A549 (cell line): ENCODE measurements around the gene ATP6V1A. TPM values are rescaled to one million over a fixed set of nuclear protein-coding genes. Genes with fewer than 3 reads are reported as not detected.

Experiments used
- ATAC-seq, 2 experiments: fragments of 200-7000 bp in 1 of 2; fragments of >200 bp in 1 of 2; cut with Nextera tagmentation in 1 of 2; cut with Tn5 transposase in 1 of 2; 3 replicates each; pipeline versions ENCODE4 v1.8.0 to v1.9.1; 2018 to 2020; ENCODE audit warnings: mild to moderate bottlenecking in 1 of 2, moderate library complexity in 1 of 2
- CTCF ChIA-PET: fragments of 300-600 bp; sonication (Branson Sonifier 250); formaldehyde crosslinking; extraction: SDS; loops from one replicate; lab custom pipeline; 2021; ENCODE audit warnings: antibody characterized with exemption, inconsistent platforms; lab: Yijun Ruan, JAX
- POLR2A ChIA-PET: fragments of 350-600 bp; formaldehyde crosslinking; extraction: SDS; loops from one replicate; lab custom pipeline; 2021; ENCODE audit warnings: antibody characterized with exemption, inconsistent platforms; lab: Yijun Ruan, JAX
- DNase-seq, 2 experiments: peaks; one replicate each; pipeline versions ENCODE4 v3.0.0 to v3.0.0-alpha.2; 2011 to 2016; ENCODE audit warnings: low read depth in 1 of 2, low spot score in 1 of 2
- FAIRE-seq: peaks from 2 replicates; lab custom pipeline; 2011; peaks lifted over from hg19 to GRCh38; lab: Jason Lieb, UNC
- H3K27ac ChIP-seq, 2 experiments: fragments of >200 bp; sonication (Bioruptor Twin); formaldehyde crosslinking; 3 replicates each; pipeline ENCODE4 v1.5.1; 2016 to 2017
- H3K4me1 ChIP-seq: fragments of >200 bp; sonication (Bioruptor Twin); formaldehyde crosslinking; 3 replicates; pipeline ENCODE4 v1.6.1; 2016
- H3K4me2 ChIP-seq: fragments of >200 bp; sonication (Bioruptor Twin); formaldehyde crosslinking; 3 replicates; pipeline ENCODE4 v1.6.1; 2016
- H3K4me3 ChIP-seq: fragments of >200 bp; sonication (Bioruptor Twin); formaldehyde crosslinking; 3 replicates; pipeline ENCODE4 v1.5.1; 2016
- H3K9me3 ChIP-seq: fragments of >200 bp; sonication (Bioruptor Twin); formaldehyde crosslinking; 3 replicates; pipeline ENCODE4 v1.6.1; 2016
- CBX8 ChIP-seq: fragments of 200-600 bp; sonication (generic); IDR thresholded peaks from 2 replicates; pipeline ENCODE4 v1.6.1; 2016
- CEBPB ChIP-seq, 2 experiments: fragments of >200 bp in 1 of 2; sonication (Bioruptor Twin) in 1 of 2; formaldehyde crosslinking in 1 of 2; IDR thresholded peaks; 2 replicates each; pipeline ENCODE4 v1.6.1; 2012 to 2016
- CHD2 ChIP-seq: fragments of 150-350 bp; IDR thresholded peaks from 2 replicates; pipeline ENCODE4 v1.6.1; 2014; ENCODE audit warnings: low read length; ENCODE audit not compliant: partially characterized antibody
- CHD4 ChIP-seq: fragments of 200-600 bp; sonication (generic); IDR thresholded peaks from 2 replicates; pipeline ENCODE4 v1.6.1; 2016; ENCODE audit warnings: antibody characterized with exemption, mild to moderate bottlenecking, borderline replicate concordance
- ESRRA ChIP-seq: fragments of 150-350 bp; IDR thresholded peaks from 2 replicates; pipeline ENCODE4 v1.6.1; 2014; ENCODE audit warnings: mild to moderate bottlenecking, low read length, borderline replicate concordance
- FOSB ChIP-seq: fragments of 250-450 bp; sonication (Bioruptor Pico); IDR thresholded peaks from 2 replicates; pipeline ENCODE4 v1.5.0; 2020; ENCODE audit warnings: mild to moderate bottlenecking, moderate library complexity
- FOSL2 ChIP-seq, 2 experiments: fragments of 450-650 bp in 1 of 2; fragments of >200 bp in 1 of 2; sonication (Bioruptor Twin) in 1 of 2; formaldehyde crosslinking; IDR thresholded peaks; 2 replicates each; pipeline versions ENCODE4 v1.5.0 to v1.6.1; 2016 to 2020; ENCODE audit warnings: mild to moderate bottlenecking in 1 of 2, moderate library complexity in 1 of 2
- HES2 ChIP-seq: fragments of >200 bp; sonication (Bioruptor Twin); formaldehyde crosslinking; IDR thresholded peaks from 2 replicates; pipeline ENCODE4 v1.6.1; 2016
- HOXA7 ChIP-seq: fragments of 250-450 bp; sonication (Bioruptor Pico); IDR thresholded peaks from 2 replicates; pipeline ENCODE4 v1.5.0; 2020; ENCODE audit warnings: mild to moderate bottlenecking, moderate library complexity
- HOXB13 ChIP-seq: fragments of 250-450 bp; sonication (Bioruptor Pico); IDR thresholded peaks from 2 replicates; pipeline ENCODE4 v1.5.0; 2020; ENCODE audit warnings: low read depth, mild to moderate bottlenecking, moderate library complexity
- KDM1A ChIP-seq: fragments of 200-600 bp; sonication (generic); IDR thresholded peaks from 2 replicates; pipeline ENCODE4 v1.6.1; 2016; ENCODE audit warnings: low read depth, mild to moderate bottlenecking
- MAFK ChIP-seq: fragments of 450-650 bp; IDR thresholded peaks from 2 replicates; pipeline ENCODE4 v1.6.1; 2014; ENCODE audit not compliant: partially characterized antibody
- POLR2A ChIP-seq: IDR thresholded peaks from 2 replicates; pipeline ENCODE4 v1.6.1; 2012; ENCODE audit warnings: mild to moderate bottlenecking, low read length
- RAD21 ChIP-seq, 2 experiments: fragments of >200 bp in 1 of 2; sonication (Bioruptor Twin) in 1 of 2; formaldehyde crosslinking in 1 of 2; IDR thresholded peaks in 1 of 2; conservative IDR thresholded peaks in 1 of 2; 2 replicates in 1 of 2; 3 replicates in 1 of 2; pipeline ENCODE4 v1.6.1; 2012 to 2018; ENCODE audit warnings: inconsistent platforms in 1 of 2
- RFX5 ChIP-seq: fragments of 450-650 bp; IDR thresholded peaks from 2 replicates; pipeline ENCODE4 v1.7.1; 2014; ENCODE audit warnings: antibody characterized with exemption, mild to moderate bottlenecking, moderate library complexity
- ZFP36 ChIP-seq: fragments of 450-650 bp; IDR thresholded peaks from 2 replicates; pipeline ENCODE4 v1.6.1; 2014; ENCODE audit warnings: borderline replicate concordance; ENCODE audit not compliant: partially characterized antibody
- ZNF302 ChIP-seq: fragments of 250-450 bp; sonication (Bioruptor Pico); IDR thresholded peaks from 2 replicates; pipeline ENCODE4 v1.9.0; 2021; ENCODE audit warnings: inconsistent platforms, mild to moderate bottlenecking, moderate library complexity
- WGBS: methylation state at CpG from one replicate; pipeline ENCODE4 v1.1.6; 2017; ENCODE audit errors: missing lambda C conversion rate; 5-methylcytosine and 5-hydroxymethylcytosine counted together
- polyA plus RNA-seq, 4 experiments: library from polyadenylated mRNA; depleted of rRNA in 3 of 4; stranded (reverse); fragments of >200 nt; fragmentation: RNase III in 1 of 4; extraction: RNeasy Plus Mini Kit Qiagen cat#74134 plus additional on column Dnase treatment in 1 of 4; gene quantifications; 2 replicates in 3 of 4; 3 replicates in 1 of 4; pipeline ENCODE4 v1.2.3, GENCODE V29; 2011 to 2017
- TF ChIP-seq, protein P1 (sequence below): fragments of >200 bp; sonication (Bioruptor Twin); formaldehyde crosslinking; IDR thresholded peaks from 3 replicates; pipeline ENCODE4 v1.6.1; 2016

ATP6V1A gene
- polyA plus RNA-seq, 2 of the 4 experiments (the other 2 are of a cell fraction): 23.4 to 39.8 TPM

GRCh38 chr3:113805249-113805648 is 58.4 kb downstream of the ATP6V1A start:
- no peak for FAIRE-seq
- no peak overlapping the region for H3K4me2 ChIP-seq
- WGBS: 89% methylated on average over 3 of the region's 3 CpGs
- TF ChIP-seq CHD4 (no peak), CEBPB (IDR thresholded peaks at IDR 0.05) (no peak), ESRRA (no peak), RAD21 (conservative IDR thresholded peaks at IDR 0.05 in 1 of 2, IDR thresholded peaks at IDR 0.05 in 1 of 2) (no peak)
- TF ChIP-seq, protein P1, sequence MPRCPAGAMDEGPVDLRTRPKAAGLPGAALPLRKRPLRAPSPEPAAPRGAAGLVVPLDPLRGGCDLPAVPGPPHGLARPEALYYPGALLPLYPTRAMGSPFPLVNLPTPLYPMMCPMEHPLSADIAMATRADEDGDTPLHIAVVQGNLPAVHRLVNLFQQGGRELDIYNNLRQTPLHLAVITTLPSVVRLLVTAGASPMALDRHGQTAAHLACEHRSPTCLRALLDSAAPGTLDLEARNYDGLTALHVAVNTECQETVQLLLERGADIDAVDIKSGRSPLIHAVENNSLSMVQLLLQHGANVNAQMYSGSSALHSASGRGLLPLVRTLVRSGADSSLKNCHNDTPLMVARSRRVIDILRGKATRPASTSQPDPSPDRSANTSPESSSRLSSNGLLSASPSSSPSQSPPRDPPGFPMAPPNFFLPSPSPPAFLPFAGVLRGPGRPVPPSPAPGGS: no peak
- TF ChIP-seq, all 56 proteins: peak for 0
- ATAC-seq: no peak
- POLR2A ChIA-PET: no interaction called here
- Histone ChIP-seq H3K27ac (no peak overlapping the region), H3K4me3 (no peak overlapping the region), H3K4me1 (no peaks in the 10 kb centered on the region), H3K9me3 (no peaks in the 10 kb centered on the region)
- CTCF ChIA-PET: no interaction called here
- no peak for DNase-seq

GRCh38 chr3:113812854-113813253 is 66.0 kb downstream of the ATP6V1A start:
- Histone ChIP-seq H3K4me1 (no peaks in the 10 kb centered on the region), H3K27ac (no peak overlapping the region), H3K4me3 (no peak overlapping the region), H3K4me2 (no peak overlapping the region), H3K9me3 (no peaks in the 10 kb centered on the region)
- DNase-seq (no peak), ATAC-seq (no peak), FAIRE-seq (no peak)
- TF ChIP-seq CHD2 (no peak), HES2 (no peak), KDM1A (no peak), MAFK (no peak)
- ChIA-PET CTCF (interaction anchor here (0.7 kb wide), 1 partner anchor 619 kb away, joined by 3 read pairs; no protein-coding TSS in a partner anchor), POLR2A (interaction anchor here (0.7 kb wide), 1 partner anchor 298 kb away, joined by 6 read pairs; the partner anchor contains the start of gene SPICE1)
- WGBS: 97% methylated on average over 3 of the region's 3 CpGs

- no peak for FAIRE-seq
- Histone ChIP-seq H3K4me3 (no peak overlapping the region), H3K9me3 (no peaks in the 10 kb centered on the region), H3K4me1 (0 out of 3 replicates have a peak, but pooled peaks cover 2% of the 10 kb centered on the region), H3K27ac (no peak overlapping the region), H3K4me2 (no peak overlapping the region)
- POLR2A ChIA-PET: no interaction called here
- no peak for TF ChIP-seq ZFP36
- no peak for TF ChIP-seq RFX5
- TF ChIP-seq FOSB (CRISPR knock-in tag): no peak
- TF ChIP-seq HOXB13 (CRISPR knock-in tag): no peak
- TF ChIP-seq POLR2A: no peak
- TF ChIP-seq HOXA7 (CRISPR knock-in tag): no peak
- TF ChIP-seq ZNF302 (CRISPR knock-in tag): no peak
- no peak for TF ChIP-seq CBX8
- CTCF ChIA-PET: interaction anchor here (1.2 kb wide), 1 partner anchor 74 kb away, joined by 3 read pairs; the partner anchor contains the start of gene NAA50
- no peak for DNase-seq
- 72% methylated on average over 3 of the region's 3 CpGs for WGBS
- ATAC-seq: no peak
These were observed 73.0 kb downstream of the ATP6V1A start for GRCh38 chr3:113819866-113820265.

GRCh38 chr3:113825090-113825489 is 78.3 kb downstream of the ATP6V1A start:
- DNase-seq (peak; percentile 33 to 42), ATAC-seq (peak; percentile 74 to 89; a peak in 5 of 6 replicates), FAIRE-seq (no peak)
- 0 out of 3 replicates have a peak, but pooled peaks cover 2% of the 10 kb centered on the region for H3K4me1 ChIP-seq
- 47% methylated on average over 2 of the region's 2 CpGs for WGBS
- POLR2A ChIA-PET: no interaction called here
- no peak overlapping the region for H3K4me3 ChIP-seq
- no peaks in the 10 kb centered on the region for H3K9me3 ChIP-seq
- no peak overlapping the region for H3K27ac ChIP-seq
- CTCF ChIA-PET: interaction anchor here (1.3 to 3.7 kb wide), 4 partner anchors 13 to 88 kb away, joined by 3 to 32 read pairs (median 8); partner anchors contain the start of gene GRAMD1C
- H3K4me2 ChIP-seq: no peak overlapping the region
- TF ChIP-seq HOXB13 (CRISPR knock-in tag) (no peak), FOSL2 (IDR thresholded peaks at IDR 0.05) (no peak), FOSL2 (CRISPR knock-in tag; IDR thresholded peaks at IDR 0.05) (peak; percentile 27; the same call in 1 of the 2 replicates)
